H1 (cell line): ENCODE data around the gene TMPRSS9. TPM values are rescaled to one million over a fixed set of nuclear protein-coding genes. Genes with fewer than 3 reads are reported as not detected.

Source experiments
- CTCF ChIA-PET: fragments of 300-600 bp; sonication (Branson Sonifier 250); formaldehyde crosslinking; loops from one replicate; lab custom pipeline; 2021; ENCODE audit not compliant: partially characterized antibody; lab: Charles Lee
- POLR2A ChIA-PET: fragments of 300-600 bp; sonication (Branson Sonifier 250); formaldehyde crosslinking; loops from one replicate; lab custom pipeline; 2021; ENCODE audit warnings: inconsistent platforms; ENCODE audit not compliant: partially characterized antibody; lab: Charles Lee
- DNase-seq, 2 experiments: peaks; one replicate each; pipeline versions ENCODE4 v3.0.0 to v3.0.0-alpha.2; 2010 to 2022; ENCODE audit warnings: low spot score in 2 of 2, low read depth in 1 of 2, mixed read lengths in 1 of 2
- FAIRE-seq: peaks from 2 replicates; lab custom pipeline; 2011; peaks lifted over from hg19 to GRCh38; lab: Jason Lieb, UNC
- H2AFZ ChIP-seq: 2 replicates; pipeline ENCODE4 v1.8.1; 2012; ENCODE audit warnings: low read length, inconsistent platforms
- H2AK5ac ChIP-seq: 2 replicates; pipeline ENCODE4 v1.6.1; 2013; ENCODE audit warnings: low read depth, low read length
- H2BK120ac ChIP-seq: replicated peaks from 2 replicates; pipeline ENCODE3; 2013; ENCODE audit warnings: low read depth, low read length, inconsistent platforms
- H2BK12ac ChIP-seq: 2 replicates; pipeline ENCODE4 v1.6.1; 2013; ENCODE audit warnings: low read depth, low read length
- H2BK15ac ChIP-seq: 2 replicates; pipeline ENCODE4 v1.6.1; 2013; ENCODE audit warnings: low read length
- H2BK20ac ChIP-seq: 2 replicates; pipeline ENCODE4 v1.6.1; 2013; ENCODE audit warnings: low read length
- H2BK5ac ChIP-seq: 2 replicates; pipeline ENCODE4 v1.6.1; 2013; ENCODE audit warnings: low read depth, low read length
- H3K14ac ChIP-seq: 2 replicates; pipeline ENCODE4 v1.6.1; 2013; ENCODE audit warnings: inconsistent platforms; ENCODE audit not compliant: insufficient read length
- H3K18ac ChIP-seq: 2 replicates; pipeline ENCODE4 v1.6.1; 2013; ENCODE audit warnings: low read length; ENCODE audit errors: extremely low read depth
- H3K23ac ChIP-seq: 2 replicates; pipeline ENCODE4 v1.6.1; 2013; ENCODE audit warnings: inconsistent platforms; ENCODE audit not compliant: insufficient read length
- H3K23me2 ChIP-seq: 2 replicates; pipeline ENCODE4 v1.6.1; 2013; ENCODE audit warnings: low read depth, low read length
- H3K27ac ChIP-seq: 2 replicates; pipeline ENCODE4 v1.6.1; 2011; ENCODE audit warnings: low read depth, low read length, inconsistent platforms
- H3K27me3 ChIP-seq, 4 experiments: replicated peaks in 1 of 4; 1 replicate in 1 of 4; 2 replicates in 3 of 4; pipeline versions ENCODE4 v1.6.1 to v1.8.1; 2011 to 2013; ENCODE audit warnings: low read length in 3 of 4, mild to moderate bottlenecking in 3 of 4, inconsistent platforms in 2 of 4, mixed read lengths in 2 of 4, moderate library complexity in 1 of 4; ENCODE audit not compliant: control insufficient read depth in 3 of 4, insufficient read depth in 3 of 4; ENCODE audit errors: extremely low read depth in 1 of 4
- H3K36me3 ChIP-seq, 4 experiments: 2 replicates each; pipeline versions ENCODE4 v1.6.1 to v1.8.1; 2011 to 2013; ENCODE audit warnings: mild to moderate bottlenecking in 4 of 4, low read length in 3 of 4, moderate library complexity in 2 of 4, control low read depth in 1 of 4, inconsistent platforms in 1 of 4; ENCODE audit not compliant: insufficient read depth in 4 of 4, control insufficient read depth in 2 of 4
- H3K4ac ChIP-seq: replicated peaks from 2 replicates; pipeline ENCODE3; 2013; ENCODE audit warnings: low read length, low read depth, mixed read lengths, inconsistent platforms; ENCODE audit not compliant: insufficient read length
- H3K4me1 ChIP-seq, 4 experiments: replicated peaks in 1 of 4; 1 replicate in 1 of 4; 2 replicates in 3 of 4; pipeline versions ENCODE4 v1.6.1 to v1.8.1; 2011 to 2013; ENCODE audit warnings: low read length in 3 of 4, inconsistent platforms in 2 of 4, mixed read lengths in 1 of 4; ENCODE audit not compliant: insufficient read depth in 4 of 4, control insufficient read depth in 3 of 4
- H3K4me2 ChIP-seq, 2 experiments: 2 replicates each; pipeline versions ENCODE4 v1.6.1 to v1.8.1; 2011 to 2013; ENCODE audit warnings: low read depth in 2 of 2, low read length in 2 of 2, control low read depth in 1 of 2, inconsistent platforms in 1 of 2, mild to moderate bottlenecking in 1 of 2; ENCODE audit not compliant: insufficient read depth in 1 of 2
- H3K4me3 ChIP-seq, 4 experiments: fragments of 200-600, 300-600 bp in 1 of 4; sonication (generic), shearing (Covaris generic), sonication (Bioruptor Twin) in 1 of 4; 2 replicates each; pipeline versions ENCODE4 v1.5.1 to v1.8.1; 2011 to 2016; ENCODE audit warnings: low read length in 4 of 4, low read depth in 3 of 4, control low read depth in 2 of 4, inconsistent platforms in 2 of 4, mild to moderate bottlenecking in 2 of 4, mixed read lengths in 1 of 4, moderate library complexity in 1 of 4; ENCODE audit not compliant: insufficient read depth in 2 of 4; ENCODE audit errors: extremely low read depth in 1 of 4
- H3K56ac ChIP-seq: replicated peaks from 2 replicates; pipeline ENCODE3; 2013; ENCODE audit warnings: low read depth, mild to moderate bottlenecking, mixed read lengths, low read length, inconsistent platforms; ENCODE audit not compliant: insufficient read length
- H3K79me1 ChIP-seq: 2 replicates; pipeline ENCODE4 v1.6.1; 2013; ENCODE audit warnings: low read depth, low read length, control low read depth
- H3K79me2 ChIP-seq, 2 experiments: 2 replicates each; pipeline versions ENCODE4 v1.6.1 to v1.8.1; 2012 to 2013; ENCODE audit warnings: low read length in 2 of 2, mild to moderate bottlenecking in 2 of 2, inconsistent platforms in 1 of 2; ENCODE audit not compliant: insufficient read depth in 2 of 2, control insufficient read depth in 1 of 2
- H3K9ac ChIP-seq, 4 experiments: replicated peaks in 1 of 4; 1 replicate in 1 of 4; 2 replicates in 3 of 4; pipeline versions ENCODE4 v1.6.1 to v1.8.1; 2011 to 2013; ENCODE audit warnings: low read depth in 3 of 4, low read length in 3 of 4, control low read depth in 2 of 4, mild to moderate bottlenecking in 2 of 4, moderate library complexity in 2 of 4, inconsistent platforms in 1 of 4; ENCODE audit errors: extremely low read depth in 1 of 4
- H3K9me3 ChIP-seq, 2 experiments: 2 replicates each; pipeline versions ENCODE4 v1.6.1 to v1.8.1; 2012 to 2013; ENCODE audit warnings: mild to moderate bottlenecking in 2 of 2, moderate library complexity in 2 of 2, control low read depth in 1 of 2, inconsistent platforms in 1 of 2, low read depth in 1 of 2, low read length in 1 of 2, mixed read lengths in 1 of 2; ENCODE audit not compliant: insufficient read depth in 2 of 2
- H4K20me1 ChIP-seq, 2 experiments: replicated peaks in 1 of 2; 2 replicates each; pipeline versions ENCODE3 to v1.8.1; 2011 to 2013; ENCODE audit warnings: inconsistent platforms in 2 of 2, low read length in 2 of 2, mild to moderate bottlenecking in 1 of 2; ENCODE audit not compliant: insufficient read depth in 2 of 2, control insufficient read depth in 1 of 2
- H4K5ac ChIP-seq: 2 replicates; pipeline ENCODE4 v1.6.1; 2013; ENCODE audit warnings: low read length, low read depth, mixed read lengths, inconsistent platforms; ENCODE audit not compliant: insufficient read length
- H4K8ac ChIP-seq: 2 replicates; pipeline ENCODE4 v1.8.0; 2013; ENCODE audit warnings: mild to moderate bottlenecking, moderate library complexity, low read length, inconsistent platforms; ENCODE audit not compliant: insufficient read depth; ENCODE audit errors: extremely low read depth
- H4K91ac ChIP-seq: replicated peaks from 2 replicates; pipeline ENCODE3; 2013; ENCODE audit warnings: low read length, mixed read lengths, inconsistent platforms; ENCODE audit not compliant: insufficient read length
- EP300 ChIP-seq, 2 experiments: IDR thresholded peaks; 1 replicate in 1 of 2; 2 replicates in 1 of 2; pipeline ENCODE4 v1.6.1; 2011 to 2012; ENCODE audit warnings: low read depth in 2 of 2, low read length in 2 of 2, mild to moderate bottlenecking in 2 of 2, borderline replicate concordance in 1 of 2, inconsistent platforms in 1 of 2, moderate library complexity in 1 of 2
- POU5F1 ChIP-seq: IDR thresholded peaks from 2 replicates; pipeline ENCODE4 v1.6.1; 2011; ENCODE audit warnings: low read depth, mild to moderate bottlenecking, low read length, moderate library complexity
- WGBS, 2 experiments: shearing (Covaris generic) in 1 of 2; methylation state at CpG; one replicate each; pipeline versions ENCODE4 v1.1.6 to v1.1.7; 2013 to 2015; ENCODE audit warnings: low lambda C conversion rate in 2 of 2, mixed read lengths in 2 of 2, inconsistent platforms in 1 of 2, low coverage in 1 of 2, missing lambda C conversion rate in 1 of 2; ENCODE audit not compliant: insufficient replicate concordance in 2 of 2, insufficient coverage in 1 of 2, insufficient read length in 1 of 2; ENCODE audit errors: extremely low coverage in 1 of 2, missing lambda C conversion rate in 1 of 2; 5-methylcytosine and 5-hydroxymethylcytosine counted together
- polyA plus RNA-seq, 7 experiments: library from polyadenylated mRNA; depleted of rRNA in 3 of 7; stranded (reverse) in 5 of 7; unstranded in 2 of 7; fragments of >200 nt in 5 of 7; fragments of 200-250 nt in 2 of 7; gene quantifications; 1 replicate in 5 of 7; 2 replicates in 1 of 7; 4 replicates in 1 of 7; pipeline versions ENCODE4 v1.2.1 to v1.2.3, GENCODE V29; 2011 to 2013; ENCODE audit warnings: missing spikeins in 2 of 7, mixed read lengths in 2 of 7
- total RNA-seq: library from RNA; stranded (reverse); fragmentation: NEBNext Ultra II Directional; extraction: Animal tissue kit (Norgen Biotek cat#: 25700); gene quantifications from 2 replicates; pipeline ENCODE4 v1.2.1, GENCODE V29; 2021

TMPRSS9 gene
- total and polyA plus RNA-seq, 2 of the 8 experiments (the other 6 are each of a cell fraction or from before 2014, with no cell fraction given) = 0.15 to 0.19 TPM

- H3K36me3 ChIP-seq = peaks cover 2 to 23% (median 6%) of the 10 kb centered on the region in 4 experiments; a peak in 3 of 8 replicates
- H3K4me1 ChIP-seq = peaks cover 0 to 8% (median 2%) of the 10 kb centered on the region in 4 experiments; a peak in 4 of 7 replicates
- no peak overlapping the region for H3K4me2 ChIP-seq
- H3K14ac ChIP-seq = no peak overlapping the region
- CTCF ChIA-PET = interaction anchor here (1.5 kb wide), 1 partner anchor 17 kb away, joined by 5 read pairs; no protein-coding TSS in a partner anchor
- H2AK5ac ChIP-seq = no peak overlapping the region
- no peak overlapping the region for H2AFZ ChIP-seq
- TF ChIP-seq EP300 (IDR thresholded peaks at IDR 0.05; ENCODE audit: borderline replicate concordance in 1 of 2, low read depth in 2 of 2, low read length in 2 of 2) = no peak
- TF ChIP-seq POU5F1 = no peak
- H3K9ac ChIP-seq = no peak overlapping the region
- no peak overlapping the region for H4K5ac ChIP-seq
- 95% methylated on average over 52 of the region's 54 CpGs; no CpG with 5 or more reads in 1 of the 2 experiments for WGBS, 2 experiments
- H3K23me2 ChIP-seq = peaks cover 3% of the 10 kb centered on the region; the same call in 1 of the 2 replicates
- POLR2A ChIA-PET = interaction anchor here (1.2 to 3.1 kb wide), 4 partner anchors 11 to 24 kb away, joined by 3 to 11 read pairs (median 6); partner anchors contain the start of genes LSM7 and SPPL2B
- no peak overlapping the region for H3K23ac ChIP-seq
- no peak for DNase-seq
- no peak overlapping the region for H4K91ac ChIP-seq
- no peak overlapping the region for H2BK5ac ChIP-seq
- H4K20me1 ChIP-seq = peaks cover 9 to 27% of the 10 kb centered on the region in 2 experiments
- no peak overlapping the region for H2BK15ac ChIP-seq
- no peak overlapping the region for H3K27ac ChIP-seq
- no peak overlapping the region for H3K4me3 ChIP-seq
- H3K79me1 ChIP-seq = peaks cover 23% of the 10 kb centered on the region
- no peak overlapping the region for H2BK20ac ChIP-seq
- H3K56ac ChIP-seq = no peak overlapping the region
- peak overlapping the region; percentile 51; the same call in 1 of the 2 replicates for H4K8ac ChIP-seq
- no peak overlapping the region for H2BK12ac ChIP-seq
- H3K9me3 ChIP-seq = peaks cover 0 to 5% of the 10 kb centered on the region in 2 experiments; a peak in 1 of 4 replicates
- no peaks in the 10 kb centered on the region for H3K27me3 ChIP-seq
- peaks cover 9 to 25% of the 10 kb centered on the region in 2 experiments for H3K79me2 ChIP-seq
- no peak overlapping the region for H3K18ac ChIP-seq
- H2BK120ac ChIP-seq = no peak overlapping the region
- no peak for FAIRE-seq
- no peak overlapping the region for H3K4ac ChIP-seq
Measured at GRCh38 chr19:2338751-2339643, 21.1 kb upstream of the TMPRSS9 start.
